GM21737 (cell line): ENCODE results near the gene RAB5IF.

Source experiments
- ATAC-seq: cut with Tn5 transposase; IDR thresholded peaks from one replicate; pipeline ENCODE4 v1.9.1; 2021; ENCODE audit warnings: mild to moderate bottlenecking, moderate library complexity; ENCODE audit not compliant: unreplicated experiment

Gene RAB5IF

GRCh38 chr20:36658300-36658699 is 52.7 kb downstream of the RAB5IF start:
- no peak for ATAC-seq
